ENCODE data around the gene SORCS2.

SORCS2 gene

GRCh38 chr4:7414736-7415510, 222.6 kb downstream of the SORCS2 start:
- no peak for DNase-seq
- no peak for ATAC-seq (ENCODE audit: insufficient read depth, low read depth)

GRCh38 chr4:7415927-7416686, 223.8 kb downstream of the SORCS2 start:
- Histone ChIP-seq H3K4me3 (ENCODE audit: low read depth in 1 of 2, low read length in 2 of 2) (no peak overlapping the region), H3K4me2 (ENCODE audit: insufficient read depth, low read length) (no peak overlapping the region), H3K4me1 (ENCODE audit: insufficient read depth, low read length) (no peaks in the 10 kb centered on the region), H3K36me3 (ENCODE audit: insufficient read depth, low read length) (no peaks in the 10 kb centered on the region), H4K20me1 (ENCODE audit: insufficient read depth, low read length) (no peaks in the 10 kb centered on the region), H3K27me3 (ENCODE audit: insufficient read depth, low read length, poor library complexity) (peaks cover 3% of the 10 kb centered on the region), H3K27ac (ENCODE audit: low read length) (no peak overlapping the region), H2AFZ (ENCODE audit: low read depth, low read length) (no peak overlapping the region), H3K9me3 (ENCODE audit: insufficient read depth, low read length, severe bottlenecking) (no peaks in the 10 kb centered on the region), H3K79me2 (ENCODE audit: insufficient read depth, low read length) (no peaks in the 10 kb centered on the region), H3K9ac (ENCODE audit: low read depth, low read length) (no peak overlapping the region)
- TF ChIP-seq CTCF (IDR thresholded peaks at IDR 0.05; ENCODE audit: borderline replicate concordance, extremely low read depth, low read length, poor library complexity, severe bottlenecking) = no peak
- no peak for TF ChIP-seq EZH2 (IDR thresholded peaks at IDR 0.05; ENCODE audit: borderline replicate concordance, low read depth, low read length, severe bottlenecking)
- ATAC-seq (ENCODE audit: insufficient read depth, low read depth) (no peak), DNase-seq (no peak)

More at GRCh38 chr4:7414736-7415510, 222.6 kb downstream of the SORCS2 start:
- Histone ChIP-seq H3K27ac (ENCODE audit: low read length) (no peak overlapping the region), H3K79me2 (ENCODE audit: insufficient read depth, low read length) (no peaks in the 10 kb centered on the region), H3K9me3 (ENCODE audit: insufficient read depth, low read length, severe bottlenecking) (no peaks in the 10 kb centered on the region), H3K9ac (ENCODE audit: low read depth, low read length) (no peak overlapping the region), H4K20me1 (ENCODE audit: insufficient read depth, low read length) (no peaks in the 10 kb centered on the region), H3K4me3 (ENCODE audit: low read depth in 1 of 2, low read length in 2 of 2) (no peak overlapping the region), H3K36me3 (ENCODE audit: insufficient read depth, low read length) (no peaks in the 10 kb centered on the region), H3K4me2 (ENCODE audit: insufficient read depth, low read length) (no peak overlapping the region), H2AFZ (ENCODE audit: low read depth, low read length) (no peak overlapping the region), H3K4me1 (ENCODE audit: insufficient read depth, low read length) (no peaks in the 10 kb centered on the region), H3K27me3 (ENCODE audit: insufficient read depth, low read length, poor library complexity) (peaks cover 3% of the 10 kb centered on the region)
- TF ChIP-seq CTCF (IDR thresholded peaks at IDR 0.05; ENCODE audit: borderline replicate concordance, extremely low read depth, low read length, poor library complexity, severe bottlenecking) = no peak
- TF ChIP-seq EZH2 (IDR thresholded peaks at IDR 0.05; ENCODE audit: borderline replicate concordance, low read depth, low read length, severe bottlenecking) = no peak

- Histone ChIP-seq H2AFZ (ENCODE audit: low read depth, low read length) (no peak overlapping the region), H3K9ac (ENCODE audit: low read depth, low read length) (no peak overlapping the region), H4K20me1 (ENCODE audit: insufficient read depth, low read length) (no peaks in the 10 kb centered on the region), H3K9me3 (ENCODE audit: insufficient read depth, low read length, severe bottlenecking) (no peaks in the 10 kb centered on the region), H3K27ac (ENCODE audit: low read length) (no peak overlapping the region), H3K36me3 (ENCODE audit: insufficient read depth, low read length) (no peaks in the 10 kb centered on the region), H3K4me3 (ENCODE audit: low read depth in 1 of 2, low read length in 2 of 2) (no peak overlapping the region), H3K4me1 (ENCODE audit: insufficient read depth, low read length) (no peaks in the 10 kb centered on the region), H3K27me3 (ENCODE audit: insufficient read depth, low read length, poor library complexity) (peaks cover 3% of the 10 kb centered on the region), H3K79me2 (ENCODE audit: insufficient read depth, low read length) (no peaks in the 10 kb centered on the region), H3K4me2 (ENCODE audit: insufficient read depth, low read length) (no peak overlapping the region)
- ATAC-seq (ENCODE audit: insufficient read depth, low read depth) (no peak), DNase-seq (no peak)
- no peak for TF ChIP-seq EZH2 (IDR thresholded peaks at IDR 0.05; ENCODE audit: borderline replicate concordance, low read depth, low read length, severe bottlenecking)
- TF ChIP-seq CTCF (IDR thresholded peaks at IDR 0.05; ENCODE audit: borderline replicate concordance, extremely low read depth, low read length, poor library complexity, severe bottlenecking) = no peak
Observed at GRCh38 chr4:7416745-7417432, 224.6 kb downstream of the SORCS2 start.
